ENCODE data around the gene MICAL3.
A peak's percentile ranks its signal among the peaks of the same experiment; 100 is the strongest.

The MICAL3 gene

GRCh38 chr22:17772958-17773605 is 251.3 kb downstream of the MICAL3 start:
- no CpG with 5 or more reads among the region's 18 CpGs for WGBS (ENCODE audit: extremely low coverage, insufficient coverage, insufficient read length)
- no peak overlapping the region for H3K4ac ChIP-seq (ENCODE audit: low read depth, low read length)
- H3K79me2 ChIP-seq (ENCODE audit: control insufficient read depth, insufficient read depth, low read length, poor library complexity), result peaks cover 2% of the 10 kb centered on the region

GRCh38 chr22:17772249-17772957 is 252.0 kb downstream of the MICAL3 start:
- peaks cover 2% of the 10 kb centered on the region for H3K9me3 ChIP-seq (ENCODE audit: insufficient read depth, low read depth, low read length)
- no peaks in the 10 kb centered on the region for H3K27me3 ChIP-seq (ENCODE audit: insufficient read depth, low read length)
- H4K8ac ChIP-seq (ENCODE audit: low read depth, low read length), result no peak overlapping the region
- no peak overlapping the region for H3K4ac ChIP-seq (ENCODE audit: low read depth, low read length)
- H4K91ac ChIP-seq (ENCODE audit: low read depth, low read length), result no peak overlapping the region
- no peak overlapping the region for H3K18ac ChIP-seq (ENCODE audit: low read length)
- peaks cover 2% of the 10 kb centered on the region for H3K79me2 ChIP-seq (ENCODE audit: control insufficient read depth, insufficient read depth, low read length, poor library complexity)
- H2AK5ac ChIP-seq (ENCODE audit: low read length), result no peak overlapping the region
- DNase-seq, result no peak
- no peaks in the 10 kb centered on the region for H3K79me1 ChIP-seq (ENCODE audit: low read length)
- no peak overlapping the region for H4K12ac ChIP-seq (ENCODE audit: low read depth, low read length)
- no peak overlapping the region for H3K14ac ChIP-seq (ENCODE audit: low read length)
- H3K36me3 ChIP-seq (ENCODE audit: control insufficient read depth in 1 of 2, insufficient read depth in 2 of 2, low read length in 2 of 2), result no peaks in the 10 kb centered on the region
- H2BK5ac ChIP-seq (ENCODE audit: low read depth, low read length, poor library complexity), result no peak overlapping the region
- no peak overlapping the region for H2AFZ ChIP-seq (ENCODE audit: insufficient read depth, low read length, poor library complexity)
- no peak overlapping the region for H3K9ac ChIP-seq (ENCODE audit: low read length)
- peaks cover 9 to 10% of the 10 kb centered on the region in 2 experiments for H3K4me1 ChIP-seq (ENCODE audit: control insufficient read depth in 1 of 2, insufficient read depth in 2 of 2, low read length in 2 of 2)
- H3K23ac ChIP-seq (ENCODE audit: low read length), result no peak overlapping the region
- peak overlapping the region; percentile 5 for H3K4me3 ChIP-seq (ENCODE audit: low read depth, low read length)
- H2BK120ac ChIP-seq (ENCODE audit: insufficient read depth, low read length, poor library complexity), result no peak overlapping the region
- no peak overlapping the region for H3K27ac ChIP-seq (ENCODE audit: low read depth, low read length)
- no peak overlapping the region for H2BK12ac ChIP-seq (ENCODE audit: low read length)
- peak overlapping the region; percentile 74 for H3K4me2 ChIP-seq (ENCODE audit: low read length)
- WGBS (ENCODE audit: extremely low coverage, insufficient coverage, insufficient read length), result no CpG with 5 or more reads among the region's 21 CpGs

More at GRCh38 chr22:17772958-17773605, 251.3 kb downstream of the MICAL3 start:
- Histone ChIP-seq H3K79me1 (ENCODE audit: low read length) (no peaks in the 10 kb centered on the region), H3K14ac (ENCODE audit: low read length) (no peak overlapping the region), H3K4me3 (ENCODE audit: low read depth, low read length) (peak overlapping the region; percentile 5), H3K27ac (ENCODE audit: low read depth, low read length) (no peak overlapping the region), H3K4me2 (ENCODE audit: low read length) (peak overlapping the region; percentile 74), H2BK12ac (ENCODE audit: low read length) (no peak overlapping the region), H3K9ac (ENCODE audit: low read length) (no peak overlapping the region), H2BK120ac (ENCODE audit: insufficient read depth, low read length, poor library complexity) (no peak overlapping the region), H3K23ac (ENCODE audit: low read length) (no peak overlapping the region), H2BK5ac (ENCODE audit: low read depth, low read length, poor library complexity) (no peak overlapping the region), H3K27me3 (ENCODE audit: insufficient read depth, low read length) (no peaks in the 10 kb centered on the region), H4K12ac (ENCODE audit: low read depth, low read length) (no peak overlapping the region), H3K18ac (ENCODE audit: low read length) (no peak overlapping the region), H3K9me3 (ENCODE audit: insufficient read depth, low read depth, low read length) (peaks cover 2% of the 10 kb centered on the region), H4K8ac (ENCODE audit: low read depth, low read length) (no peak overlapping the region), H4K91ac (ENCODE audit: low read depth, low read length) (no peak overlapping the region), H3K36me3 (ENCODE audit: control insufficient read depth in 1 of 2, insufficient read depth in 2 of 2, low read length in 2 of 2) (no peaks in the 10 kb centered on the region), H3K4me1 (ENCODE audit: control insufficient read depth in 1 of 2, insufficient read depth in 2 of 2, low read length in 2 of 2) (peaks cover 9 to 10% of the 10 kb centered on the region in 2 experiments), H2AK5ac (ENCODE audit: low read length) (no peak overlapping the region), H2AFZ (ENCODE audit: insufficient read depth, low read length, poor library complexity) (no peak overlapping the region)
- DNase-seq, result no peak

- no CpG with 5 or more reads among the region's 19 CpGs for WGBS (ENCODE audit: extremely low coverage, insufficient coverage, insufficient read length)
- no peak overlapping the region for H4K91ac ChIP-seq (ENCODE audit: low read depth, low read length)
Observed at GRCh38 chr22:17770180-17771077, 253.9 kb downstream of the MICAL3 start.

GRCh38 chr22:17769716-17770082 is 254.7 kb downstream of the MICAL3 start:
- no peak for DNase-seq
- H3K4me1 ChIP-seq (ENCODE audit: control insufficient read depth in 1 of 2, insufficient read depth in 2 of 2, low read length in 2 of 2), result peaks cover 9 to 10% of the 10 kb centered on the region in 2 experiments
- H3K4me3 ChIP-seq (ENCODE audit: low read depth, low read length), result no peak overlapping the region
- H4K12ac ChIP-seq (ENCODE audit: low read depth, low read length), result no peak overlapping the region
- H3K79me2 ChIP-seq (ENCODE audit: control insufficient read depth, insufficient read depth, low read length, poor library complexity), result peaks cover 2% of the 10 kb centered on the region
- H3K18ac ChIP-seq (ENCODE audit: low read length), result no peak overlapping the region
- no peak overlapping the region for H2BK120ac ChIP-seq (ENCODE audit: insufficient read depth, low read length, poor library complexity)
- H2AFZ ChIP-seq (ENCODE audit: insufficient read depth, low read length, poor library complexity), result no peak overlapping the region
- H3K4ac ChIP-seq (ENCODE audit: low read depth, low read length), result no peak overlapping the region
- no peak overlapping the region for H2BK12ac ChIP-seq (ENCODE audit: low read length)
- H3K4me2 ChIP-seq (ENCODE audit: low read length), result no peak overlapping the region
- no peaks in the 10 kb centered on the region for H3K79me1 ChIP-seq (ENCODE audit: low read length)
- H3K14ac ChIP-seq (ENCODE audit: low read length), result no peak overlapping the region
- no peaks in the 10 kb centered on the region for H3K27me3 ChIP-seq (ENCODE audit: insufficient read depth, low read length)
- H3K23ac ChIP-seq (ENCODE audit: low read length), result no peak overlapping the region
- no peak overlapping the region for H2AK5ac ChIP-seq (ENCODE audit: low read length)
- peaks cover 2% of the 10 kb centered on the region for H3K9me3 ChIP-seq (ENCODE audit: insufficient read depth, low read depth, low read length)
- H4K91ac ChIP-seq (ENCODE audit: low read depth, low read length), result no peak overlapping the region
- H2BK5ac ChIP-seq (ENCODE audit: low read depth, low read length, poor library complexity), result no peak overlapping the region
- WGBS (ENCODE audit: extremely low coverage, insufficient coverage, insufficient read length), result no CpG with 5 or more reads among the region's 9 CpGs
- H3K27ac ChIP-seq (ENCODE audit: low read depth, low read length), result no peak overlapping the region
- no peaks in the 10 kb centered on the region for H3K36me3 ChIP-seq (ENCODE audit: control insufficient read depth in 1 of 2, insufficient read depth in 2 of 2, low read length in 2 of 2)
- H4K8ac ChIP-seq (ENCODE audit: low read depth, low read length), result no peak overlapping the region
- H3K9ac ChIP-seq (ENCODE audit: low read length), result no peak overlapping the region

More at GRCh38 chr22:17770180-17771077, 253.9 kb downstream of the MICAL3 start:
- Histone ChIP-seq H2AFZ (ENCODE audit: insufficient read depth, low read length, poor library complexity) (no peak overlapping the region), H3K36me3 (ENCODE audit: control insufficient read depth in 1 of 2, insufficient read depth in 2 of 2, low read length in 2 of 2) (no peaks in the 10 kb centered on the region), H4K8ac (ENCODE audit: low read depth, low read length) (no peak overlapping the region), H3K9ac (ENCODE audit: low read length) (no peak overlapping the region), H3K79me2 (ENCODE audit: control insufficient read depth, insufficient read depth, low read length, poor library complexity) (peaks cover 2% of the 10 kb centered on the region), H2AK5ac (ENCODE audit: low read length) (no peak overlapping the region), H2BK12ac (ENCODE audit: low read length) (no peak overlapping the region), H2BK5ac (ENCODE audit: low read depth, low read length, poor library complexity) (no peak overlapping the region), H3K4me2 (ENCODE audit: low read length) (no peak overlapping the region), H3K9me3 (ENCODE audit: insufficient read depth, low read depth, low read length) (peaks cover 2% of the 10 kb centered on the region), H3K18ac (ENCODE audit: low read length) (no peak overlapping the region), H3K4me1 (ENCODE audit: control insufficient read depth in 1 of 2, insufficient read depth in 2 of 2, low read length in 2 of 2) (peaks cover 9 to 10% of the 10 kb centered on the region in 2 experiments), H3K27me3 (ENCODE audit: insufficient read depth, low read length) (no peaks in the 10 kb centered on the region), H3K4ac (ENCODE audit: low read depth, low read length) (no peak overlapping the region), H3K79me1 (ENCODE audit: low read length) (no peaks in the 10 kb centered on the region), H3K4me3 (ENCODE audit: low read depth, low read length) (no peak overlapping the region), H4K12ac (ENCODE audit: low read depth, low read length) (no peak overlapping the region), H2BK120ac (ENCODE audit: insufficient read depth, low read length, poor library complexity) (no peak overlapping the region), H3K27ac (ENCODE audit: low read depth, low read length) (no peak overlapping the region), H3K14ac (ENCODE audit: low read length) (no peak overlapping the region), H3K23ac (ENCODE audit: low read length) (no peak overlapping the region)
- no peak for DNase-seq
